Measurements from ENCODE around the gene TSSK1B.

DNA sequence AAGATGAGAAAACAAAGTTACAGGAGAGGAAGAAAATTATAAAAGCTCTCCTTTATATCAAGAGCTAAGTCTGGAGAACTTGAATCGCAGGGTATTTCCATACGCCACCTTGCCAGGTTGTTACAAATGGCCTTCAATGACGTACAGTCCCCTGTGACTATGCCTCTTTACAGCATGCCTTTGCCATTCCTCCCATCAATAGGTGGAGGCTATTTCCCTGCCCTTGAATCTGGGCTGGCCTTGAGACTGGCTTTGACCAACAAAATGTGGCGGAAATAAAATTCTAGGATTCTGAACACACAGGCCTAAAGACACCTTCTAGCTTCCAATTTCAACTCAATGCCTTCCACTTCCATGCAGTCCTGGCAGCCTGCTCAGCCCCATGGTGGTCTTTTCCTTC is 45.7 kb downstream of the TSSK1B start:
- TF ChIP-seq L3MBTL2 (conservative IDR thresholded peaks at IDR 0.05), result no peak
- TF ChIP-seq SUZ12 (IDR thresholded peaks at IDR 0.05), result no peak
- TF ChIP-seq FOXA1 (IDR thresholded peaks at IDR 0.05), result no peak
- TF ChIP-seq BHLHE40 (IDR thresholded peaks at IDR 0.05; ENCODE audit: borderline replicate concordance), result no peak
- TF ChIP-seq ZNF384 (IDR thresholded peaks at IDR 0.05), result no peak
- TF ChIP-seq ELF4 (IDR thresholded peaks at IDR 0.05), result no peak
- no peak for TF ChIP-seq HDGF (IDR thresholded peaks at IDR 0.05; ENCODE audit: borderline replicate concordance)
- no peak for TF ChIP-seq LEF1 (IDR thresholded peaks at IDR 0.05; ENCODE audit: borderline replicate concordance)
- TF ChIP-seq SP1 (IDR thresholded peaks at IDR 0.05), result no peak
- TF ChIP-seq TARDBP (IDR thresholded peaks at IDR 0.05), result no peak
- TF ChIP-seq ARNT (IDR thresholded peaks at IDR 0.05), result no peak
- TF ChIP-seq FOXM1 (IDR thresholded peaks at IDR 0.05; ENCODE audit: borderline replicate concordance), result no peak
- no peak for TF ChIP-seq FOXK2 (IDR thresholded peaks at IDR 0.05)
- TF ChIP-seq, protein P1, sequence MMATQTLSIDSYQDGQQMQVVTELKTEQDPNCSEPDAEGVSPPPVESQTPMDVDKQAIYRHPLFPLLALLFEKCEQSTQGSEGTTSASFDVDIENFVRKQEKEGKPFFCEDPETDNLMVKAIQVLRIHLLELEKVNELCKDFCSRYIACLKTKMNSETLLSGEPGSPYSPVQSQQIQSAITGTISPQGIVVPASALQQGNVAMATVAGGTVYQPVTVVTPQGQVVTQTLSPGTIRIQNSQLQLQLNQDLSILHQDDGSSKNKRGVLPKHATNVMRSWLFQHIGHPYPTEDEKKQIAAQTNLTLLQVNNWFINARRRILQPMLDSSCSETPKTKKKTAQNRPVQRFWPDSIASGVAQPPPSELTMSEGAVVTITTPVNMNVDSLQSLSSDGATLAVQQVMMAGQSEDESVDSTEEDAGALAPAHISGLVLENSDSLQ (IDR thresholded peaks at IDR 0.05), result no peak

All from HEK293T (cell line).